ENCODE measurements around the gene AVEN. TPM values are rescaled to one million over a fixed set of nuclear protein-coding genes. Genes with fewer than 3 reads are reported as not detected.

The AVEN gene
- total and polyA plus RNA-seq, 2 experiments from 2014 or later: 7.7 to 10.3 TPM

DNA sequence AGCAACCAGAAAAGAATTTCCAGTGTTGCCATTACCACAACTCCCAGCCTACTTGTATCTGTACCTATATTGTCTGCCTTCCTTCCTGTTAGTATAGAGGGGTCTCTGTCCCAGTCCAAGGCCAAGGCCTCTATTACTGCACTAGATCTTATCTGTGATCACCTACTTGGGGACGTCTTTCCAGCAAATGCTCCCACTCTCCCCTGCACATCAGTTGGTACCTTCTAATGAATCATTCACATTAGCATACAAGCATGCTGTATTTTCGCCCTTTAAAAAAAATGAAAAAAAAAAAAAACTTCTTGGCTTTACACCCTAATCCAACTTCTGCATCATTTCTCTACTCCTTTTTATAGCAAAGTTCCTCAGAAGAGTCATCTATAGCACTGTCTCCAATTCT, 4.8 kb upstream of the AVEN start (continued):
- TF ChIP-seq EZH2phosphoT487 (IDR thresholded peaks at IDR 0.05; ENCODE audit: unreplicated experiment) (no peak), REST (IDR thresholded peaks at IDR 0.05; ENCODE audit: unreplicated experiment) (no peak)

GRCh38 chr15:34043391-34043790, 4.4 kb upstream of the AVEN start:
- Mint-ChIP-seq H3K4me3 (no peak overlapping the region), H3K27me3 (ENCODE audit: insufficient read depth, low read depth, poor library complexity) (peaks cover 26% of the 10 kb centered on the region), H3K9me3 (no peaks in the 10 kb centered on the region), H3K36me3 (ENCODE audit: low read depth) (no peaks in the 10 kb centered on the region), H3K27ac (no peak overlapping the region), H3K4me1 (peaks cover 9% of the 10 kb centered on the region)
- H3K9me2 ChIP-seq (ENCODE audit: insufficient read depth): no peaks in the 10 kb centered on the region
- peaks cover 9% of the 10 kb centered on the region for H3K4me1 ChIP-seq (ENCODE audit: insufficient read depth)
- 0 out of 2 replicates have a peak, but pooled peaks cover 3% of the 10 kb centered on the region for H4K20me1 ChIP-seq (replicated peaks; ENCODE audit: insufficient read depth)
- ATAC-seq (no peak), DNase-seq (ENCODE audit: low spot score) (no peak)
- H2AFZ ChIP-seq: no peak overlapping the region
- H3K4me3 ChIP-seq: no peak overlapping the region
- no peaks in the 10 kb centered on the region for H3K79me2 ChIP-seq (replicated peaks; ENCODE audit: insufficient read depth)
- no peaks in the 10 kb centered on the region for H3F3A ChIP-seq (replicated peaks; ENCODE audit: low read depth)
- H3K4me2 ChIP-seq: no peak overlapping the region
- peaks cover 34% of the 10 kb centered on the region for H3K27me3 ChIP-seq (ENCODE audit: insufficient read depth)
- no peaks in the 10 kb centered on the region for H3K36me3 ChIP-seq (ENCODE audit: insufficient read depth)
- no peak overlapping the region for H3K27ac ChIP-seq (ENCODE audit: low read depth)
- TF ChIP-seq ZNF114 (CRISPR knock-in tag; IDR thresholded peaks at IDR 0.05): no peak
- no peak for TF ChIP-seq POLR2AphosphoS5 (IDR thresholded peaks at IDR 0.05; ENCODE audit: low read depth)
- TF ChIP-seq STAT1 (IDR thresholded peaks at IDR 0.05; ENCODE audit: unreplicated experiment): no peak
- TF ChIP-seq CTCF (conservative IDR thresholded peaks at IDR 0.05; ENCODE audit: low read depth in 2 of 2): no peak
- TF ChIP-seq, protein P1, sequence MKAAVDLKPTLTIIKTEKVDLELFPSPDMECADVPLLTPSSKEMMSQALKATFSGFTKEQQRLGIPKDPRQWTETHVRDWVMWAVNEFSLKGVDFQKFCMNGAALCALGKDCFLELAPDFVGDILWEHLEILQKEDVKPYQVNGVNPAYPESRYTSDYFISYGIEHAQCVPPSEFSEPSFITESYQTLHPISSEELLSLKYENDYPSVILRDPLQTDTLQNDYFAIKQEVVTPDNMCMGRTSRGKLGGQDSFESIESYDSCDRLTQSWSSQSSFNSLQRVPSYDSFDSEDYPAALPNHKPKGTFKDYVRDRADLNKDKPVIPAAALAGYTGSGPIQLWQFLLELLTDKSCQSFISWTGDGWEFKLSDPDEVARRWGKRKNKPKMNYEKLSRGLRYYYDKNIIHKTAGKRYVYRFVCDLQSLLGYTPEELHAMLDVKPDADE (IDR thresholded peaks at IDR 0.05): no peak
- no peak for TF ChIP-seq NANOG (IDR thresholded peaks at IDR 0.05; ENCODE audit: borderline replicate concordance)
- no peak for TF ChIP-seq EZH2phosphoT487 (IDR thresholded peaks at IDR 0.05; ENCODE audit: unreplicated experiment)
- no peak for TF ChIP-seq CREB1 (CRISPR knock-in tag; IDR thresholded peaks at IDR 0.05; ENCODE audit: low read depth)
- TF ChIP-seq JUNB (IDR thresholded peaks at IDR 0.05; ENCODE audit: unreplicated experiment): no peak
- TF ChIP-seq REST (IDR thresholded peaks at IDR 0.05; ENCODE audit: unreplicated experiment): no peak

Measured in GM23338 (cell line).